ENCODE measurements around the gene EBP. TPM values are rescaled to one million over a fixed set of nuclear protein-coding genes. Genes with fewer than 3 reads are reported as not detected.
A peak's percentile ranks its signal among the peaks of the same experiment; 100 is the strongest.

Gene EBP
- total and polyA plus RNA-seq, 2 donors (not counting 1 experiment from before 2014, with no cell fraction given) = 61.0 to 93.5 TPM

- H3K36me3 ChIP-seq (ENCODE audit: control insufficient read depth, insufficient read depth, low read length) = no peaks in the 10 kb centered on the region
- peak; percentile 39 to 90 for DNase-seq (ENCODE audit: low read depth in 2 of 2)
- no peak overlapping the region for H3K4me3 ChIP-seq (replicated peaks in 1 of 4; ENCODE audit: control extremely low read depth in 1 of 4, insufficient read depth in 1 of 4, low read depth in 3 of 4, low read length in 4 of 4)
- no peak overlapping the region for H3K9ac ChIP-seq (ENCODE audit: insufficient read depth, low read length)
- TF ChIP-seq, protein P1, sequence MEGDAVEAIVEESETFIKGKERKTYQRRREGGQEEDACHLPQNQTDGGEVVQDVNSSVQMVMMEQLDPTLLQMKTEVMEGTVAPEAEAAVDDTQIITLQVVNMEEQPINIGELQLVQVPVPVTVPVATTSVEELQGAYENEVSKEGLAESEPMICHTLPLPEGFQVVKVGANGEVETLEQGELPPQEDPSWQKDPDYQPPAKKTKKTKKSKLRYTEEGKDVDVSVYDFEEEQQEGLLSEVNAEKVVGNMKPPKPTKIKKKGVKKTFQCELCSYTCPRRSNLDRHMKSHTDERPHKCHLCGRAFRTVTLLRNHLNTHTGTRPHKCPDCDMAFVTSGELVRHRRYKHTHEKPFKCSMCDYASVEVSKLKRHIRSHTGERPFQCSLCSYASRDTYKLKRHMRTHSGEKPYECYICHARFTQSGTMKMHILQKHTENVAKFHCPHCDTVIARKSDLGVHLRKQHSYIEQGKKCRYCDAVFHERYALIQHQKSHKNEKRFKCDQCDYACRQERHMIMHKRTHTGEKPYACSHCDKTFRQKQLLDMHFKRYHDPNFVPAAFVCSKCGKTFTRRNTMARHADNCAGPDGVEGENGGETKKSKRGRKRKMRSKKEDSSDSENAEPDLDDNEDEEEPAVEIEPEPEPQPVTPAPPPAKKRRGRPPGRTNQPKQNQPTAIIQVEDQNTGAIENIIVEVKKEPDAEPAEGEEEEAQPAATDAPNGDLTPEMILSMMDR (conservative IDR thresholded peaks at IDR 0.05 in 1 of 2, IDR thresholded peaks at IDR 0.05 in 1 of 2; ENCODE audit: low read depth in 1 of 2, low read length in 2 of 2) = no peak
- TF ChIP-seq EZH2 (IDR thresholded peaks at IDR 0.05; ENCODE audit: low read length, missing control alignments) = no peak
- H2AFZ ChIP-seq (ENCODE audit: low read length) = no peak overlapping the region
- no peaks in the 10 kb centered on the region for H3K9me3 ChIP-seq (ENCODE audit: control insufficient read depth, insufficient read depth, low read depth, low read length)
- H4K20me1 ChIP-seq (ENCODE audit: control insufficient read depth, extremely low read depth, insufficient read depth, low read length) = no peaks in the 10 kb centered on the region
- no peak overlapping the region for H3K4me2 ChIP-seq (ENCODE audit: extremely low read depth, insufficient read depth, low read length)
- H3K4me1 ChIP-seq (ENCODE audit: control insufficient read depth, extremely low read depth, insufficient read depth, low read length) = peaks cover 2% of the 10 kb centered on the region
- no peaks in the 10 kb centered on the region for H3K27me3 ChIP-seq (ENCODE audit: control insufficient read depth, insufficient read depth, low read length)
- H3K79me2 ChIP-seq (ENCODE audit: control insufficient read depth, insufficient read depth, low read length) = no peaks in the 10 kb centered on the region
- H3K27ac ChIP-seq (ENCODE audit: insufficient read depth, low read length) = no peak overlapping the region
These were observed 23.2 kb upstream of the EBP start for GRCh38 chrX:48498374-48498809.

DNA sequence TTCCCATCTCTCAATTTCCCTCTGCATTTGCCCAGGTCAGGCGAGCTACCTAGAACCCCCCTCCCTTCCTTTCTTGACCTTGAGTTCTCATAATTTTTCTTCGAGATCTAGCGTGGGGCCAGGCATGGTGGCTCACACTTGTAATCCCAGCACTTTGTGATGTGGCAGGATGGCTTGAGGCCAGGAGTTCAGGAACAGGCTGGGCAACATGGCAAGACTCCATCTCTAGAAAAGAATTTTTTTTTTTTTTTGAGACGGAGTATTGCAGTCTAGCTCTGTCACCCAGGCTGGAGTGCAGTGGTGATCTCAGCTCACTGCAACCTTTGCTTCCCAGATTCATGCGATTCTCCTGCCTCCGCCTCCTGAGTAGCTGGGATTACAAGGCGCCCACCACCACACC lies 17.3 kb upstream of the EBP start:
- Histone ChIP-seq H3K9me3 (ENCODE audit: control insufficient read depth, insufficient read depth, low read depth, low read length) (no peaks in the 10 kb centered on the region), H3K27me3 (ENCODE audit: control insufficient read depth, insufficient read depth, low read length) (no peaks in the 10 kb centered on the region), H3K36me3 (ENCODE audit: control insufficient read depth, insufficient read depth, low read length) (no peaks in the 10 kb centered on the region), H3K79me2 (ENCODE audit: control insufficient read depth, insufficient read depth, low read length) (no peaks in the 10 kb centered on the region), H3K9ac (ENCODE audit: insufficient read depth, low read length) (no peak overlapping the region), H3K4me1 (ENCODE audit: control insufficient read depth, extremely low read depth, insufficient read depth, low read length) (no peaks in the 10 kb centered on the region), H4K20me1 (ENCODE audit: control insufficient read depth, extremely low read depth, insufficient read depth, low read length) (no peaks in the 10 kb centered on the region), H3K4me2 (ENCODE audit: extremely low read depth, insufficient read depth, low read length) (no peak overlapping the region), H2AFZ (ENCODE audit: low read length) (no peak overlapping the region), H3K27ac (ENCODE audit: insufficient read depth, low read length) (no peak overlapping the region), H3K4me3 (replicated peaks in 1 of 4; ENCODE audit: control extremely low read depth in 1 of 4, insufficient read depth in 1 of 4, low read depth in 3 of 4, low read length in 4 of 4) (no peak overlapping the region)
- DNase-seq (ENCODE audit: low read depth in 2 of 2) = no peak
- TF ChIP-seq, protein P1 (conservative IDR thresholded peaks at IDR 0.05 in 1 of 2, IDR thresholded peaks at IDR 0.05 in 1 of 2; ENCODE audit: low read depth in 1 of 2, low read length in 2 of 2) = no peak
- no peak for TF ChIP-seq EZH2 (IDR thresholded peaks at IDR 0.05; ENCODE audit: low read length, missing control alignments)

DNA sequence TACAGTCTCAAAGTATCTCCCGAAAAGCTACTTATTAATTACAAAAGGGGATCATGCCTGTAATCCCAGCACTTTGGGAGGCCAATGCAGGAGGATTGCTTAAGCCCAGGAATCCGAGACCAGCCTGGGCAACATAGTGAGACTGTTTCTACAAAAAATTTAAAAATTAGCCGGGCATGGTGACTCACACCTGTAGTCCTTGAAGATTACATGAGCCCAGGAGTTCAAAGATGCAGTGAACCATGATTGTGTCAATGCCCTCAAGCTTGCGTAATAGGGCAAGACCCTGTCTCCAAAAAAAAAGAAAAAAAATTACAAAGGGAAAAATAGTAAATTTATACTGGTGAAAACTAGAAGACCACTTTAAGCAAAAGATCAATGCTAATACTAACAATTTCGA lies 16.1 kb upstream of the EBP start:
- Histone ChIP-seq H3K27ac (ENCODE audit: insufficient read depth, low read length) (no peak overlapping the region), H3K4me2 (ENCODE audit: extremely low read depth, insufficient read depth, low read length) (no peak overlapping the region)
- TF ChIP-seq, protein P1 (conservative IDR thresholded peaks at IDR 0.05 in 1 of 2, IDR thresholded peaks at IDR 0.05 in 1 of 2; ENCODE audit: low read depth in 1 of 2, low read length in 2 of 2) = no peak
- no peak for TF ChIP-seq EZH2 (IDR thresholded peaks at IDR 0.05; ENCODE audit: low read length, missing control alignments)

More for the DNA sequence above, 16.1 kb upstream of the EBP start:
- H3K9me3 ChIP-seq (ENCODE audit: control insufficient read depth, insufficient read depth, low read depth, low read length) = no peaks in the 10 kb centered on the region
- H3K4me1 ChIP-seq (ENCODE audit: control insufficient read depth, extremely low read depth, insufficient read depth, low read length) = no peaks in the 10 kb centered on the region
- H3K9ac ChIP-seq (ENCODE audit: insufficient read depth, low read length) = no peak overlapping the region
- no peak overlapping the region for H2AFZ ChIP-seq (ENCODE audit: low read length)
- no peak for DNase-seq (ENCODE audit: low read depth in 2 of 2)
- H3K79me2 ChIP-seq (ENCODE audit: control insufficient read depth, insufficient read depth, low read length) = no peaks in the 10 kb centered on the region
- no peak overlapping the region for H3K4me3 ChIP-seq (replicated peaks in 1 of 4; ENCODE audit: control extremely low read depth in 1 of 4, insufficient read depth in 1 of 4, low read depth in 3 of 4, low read length in 4 of 4)
- no peaks in the 10 kb centered on the region for H3K36me3 ChIP-seq (ENCODE audit: control insufficient read depth, insufficient read depth, low read length)
- H3K27me3 ChIP-seq (ENCODE audit: control insufficient read depth, insufficient read depth, low read length) = no peaks in the 10 kb centered on the region
- H4K20me1 ChIP-seq (ENCODE audit: control insufficient read depth, extremely low read depth, insufficient read depth, low read length) = no peaks in the 10 kb centered on the region

All from fibroblast of lung (primary cell).